ENCODE data around the gene NFAM1.
A peak's percentile ranks its signal among the peaks of the same experiment; 100 is the strongest.

Gene NFAM1, protein sequence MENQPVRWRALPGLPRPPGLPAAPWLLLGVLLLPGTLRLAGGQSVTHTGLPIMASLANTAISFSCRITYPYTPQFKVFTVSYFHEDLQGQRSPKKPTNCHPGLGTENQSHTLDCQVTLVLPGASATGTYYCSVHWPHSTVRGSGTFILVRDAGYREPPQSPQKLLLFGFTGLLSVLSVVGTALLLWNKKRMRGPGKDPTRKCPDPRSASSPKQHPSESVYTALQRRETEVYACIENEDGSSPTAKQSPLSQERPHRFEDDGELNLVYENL

DNA sequence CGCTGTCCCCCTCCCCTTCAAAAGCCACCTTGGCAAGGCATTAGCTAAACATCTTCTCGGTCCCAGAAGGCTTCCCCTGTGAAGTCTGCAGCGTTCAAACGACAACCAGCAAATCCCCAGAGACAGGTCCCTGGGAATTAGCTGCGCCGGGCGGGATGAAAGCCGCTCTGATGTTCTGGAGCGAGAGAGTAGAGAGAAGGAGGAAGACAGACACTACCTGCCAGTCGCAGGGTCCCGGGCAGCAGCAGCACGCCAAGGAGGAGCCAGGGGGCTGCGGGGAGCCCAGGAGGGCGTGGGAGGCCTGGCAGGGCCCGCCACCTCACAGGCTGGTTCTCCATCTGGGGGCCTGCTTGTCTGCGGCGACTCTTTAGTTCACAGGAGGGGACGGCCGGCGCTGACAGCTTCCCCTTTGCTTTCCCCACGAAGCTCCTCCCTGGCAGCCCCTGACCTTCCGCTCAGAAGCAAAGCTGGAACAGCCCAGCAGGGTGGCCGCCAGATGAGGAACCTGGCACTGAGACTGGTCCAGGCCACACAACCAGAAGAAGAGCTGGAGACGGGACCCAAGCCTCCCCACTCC, at the start of gene NFAM1:
Gene NFAM1, minus strand, starts transcription at position 384 of the 577 bp plus-strand sequence. Its CDS starts 46 bp downstream, at position 338.
- DNase-seq (ENCODE audit: low read depth): no peak
- no peak within 1 kb of the TSS for H3K4me3 ChIP-seq (replicated peaks; ENCODE audit: low read depth, low read length)

DNA sequence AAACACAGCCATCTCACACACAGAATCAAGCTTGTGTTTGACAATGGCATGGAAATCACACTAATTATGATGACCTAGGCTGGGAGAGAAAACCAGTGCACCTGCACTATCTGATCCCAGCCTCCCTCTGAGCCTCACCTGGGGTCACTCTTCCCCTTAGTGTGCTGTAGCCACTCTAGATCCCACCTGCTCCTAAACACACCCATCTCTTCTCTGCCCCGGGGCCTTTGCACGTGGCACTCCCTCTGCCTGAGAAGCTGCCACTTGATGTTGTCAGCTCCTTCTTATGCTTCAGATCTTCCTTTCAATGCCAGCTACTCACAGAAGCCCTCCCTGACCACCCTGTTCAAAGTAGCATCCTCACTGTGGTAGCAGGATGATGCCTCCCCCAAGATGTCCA, 42.9 kb upstream of the NFAM1 start:
- H3K4me3 ChIP-seq (replicated peaks; ENCODE audit: low read depth, low read length): no peak overlapping the region
- no peak for DNase-seq (ENCODE audit: low read depth)
- no peak for TF ChIP-seq CTCF (IDR thresholded peaks at IDR 0.05; ENCODE audit: low read length, missing control alignments)

More for the DNA sequence above, at the start of gene NFAM1:
- TF ChIP-seq CTCF (IDR thresholded peaks at IDR 0.05; ENCODE audit: low read length, missing control alignments): no peak

DNA sequence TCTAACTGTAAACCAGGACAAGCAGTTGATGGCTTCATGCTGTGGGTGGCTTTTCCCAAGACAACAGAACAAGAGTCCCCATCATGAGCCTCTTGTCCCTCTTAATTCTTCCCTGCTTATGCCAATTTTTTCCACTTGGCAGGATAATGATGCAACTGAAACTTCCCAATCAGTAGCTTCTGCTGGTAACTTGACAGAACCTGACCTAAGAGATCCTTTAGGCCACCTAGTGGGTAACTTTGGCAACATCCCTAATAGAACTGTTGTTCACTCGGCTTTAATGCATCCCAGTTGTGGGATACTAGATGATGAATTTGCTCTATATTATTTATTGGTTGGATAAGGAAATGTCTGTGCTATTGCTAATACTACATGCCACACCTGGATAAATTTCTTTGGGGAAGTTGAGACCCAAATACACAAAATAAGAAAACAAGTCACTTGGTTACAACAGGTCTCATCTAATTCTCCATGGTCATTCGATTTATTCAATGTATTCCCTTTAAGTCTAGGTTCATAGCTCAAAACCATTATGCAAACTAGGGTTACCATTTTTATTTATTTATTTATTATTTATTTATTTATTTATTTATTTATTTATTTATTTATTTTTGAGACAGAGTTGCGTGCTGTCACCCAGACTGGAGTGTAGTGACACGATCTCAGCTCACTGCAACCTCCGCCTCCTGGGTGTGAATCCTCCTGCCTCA, 41.4 kb upstream of the NFAM1 start:
- DNase-seq (ENCODE audit: low read depth): peak; percentile 78
- peak; percentile 80 for TF ChIP-seq CTCF (IDR thresholded peaks at IDR 0.05; ENCODE audit: low read length, missing control alignments)

GRCh38 chr22:42472671-42473070, 40.5 kb upstream of the NFAM1 start:
- no peak overlapping the region for H3K4me3 ChIP-seq (replicated peaks; ENCODE audit: low read depth, low read length)
- DNase-seq (ENCODE audit: low read depth): no peak
- TF ChIP-seq CTCF (IDR thresholded peaks at IDR 0.05; ENCODE audit: low read length, missing control alignments): no peak

More for the DNA sequence above, 41.4 kb upstream of the NFAM1 start:
- H3K4me3 ChIP-seq (replicated peaks; ENCODE audit: low read depth, low read length): no peak overlapping the region

- no peak for TF ChIP-seq CTCF (IDR thresholded peaks at IDR 0.05; ENCODE audit: low read length, missing control alignments)
- H3K4me3 ChIP-seq (replicated peaks; ENCODE audit: low read depth, low read length): no peak overlapping the region
- no peak for DNase-seq (ENCODE audit: low read depth)
These were observed 39.2 kb upstream of the NFAM1 start for GRCh38 chr22:42471441-42471840.

- H3K4me3 ChIP-seq (replicated peaks; ENCODE audit: low read depth, low read length): no peak overlapping the region
- DNase-seq (ENCODE audit: low read depth): no peak
- TF ChIP-seq CTCF (IDR thresholded peaks at IDR 0.05; ENCODE audit: low read length, missing control alignments): no peak
These were observed 38.3 kb upstream of the NFAM1 start for GRCh38 chr22:42470366-42471082.
